NCI-H1436 (cell line): Measurements from ENCODE around the gene TXNRD3.
A peak's percentile ranks its signal among the peaks of the same experiment; 100 is the strongest.

ENCODE experiments used
- DNase-seq: peaks from one replicate; lab custom pipeline; 2025; lab: John Stamatoyannopoulos, UW

TXNRD3 gene

GRCh38 chr3:126654571-126655383, at the start of gene TXNRD3:
TXNRD3 (minus strand) TSS chr3:126655124.
- peak; percentile 87 for DNase-seq

DNA sequence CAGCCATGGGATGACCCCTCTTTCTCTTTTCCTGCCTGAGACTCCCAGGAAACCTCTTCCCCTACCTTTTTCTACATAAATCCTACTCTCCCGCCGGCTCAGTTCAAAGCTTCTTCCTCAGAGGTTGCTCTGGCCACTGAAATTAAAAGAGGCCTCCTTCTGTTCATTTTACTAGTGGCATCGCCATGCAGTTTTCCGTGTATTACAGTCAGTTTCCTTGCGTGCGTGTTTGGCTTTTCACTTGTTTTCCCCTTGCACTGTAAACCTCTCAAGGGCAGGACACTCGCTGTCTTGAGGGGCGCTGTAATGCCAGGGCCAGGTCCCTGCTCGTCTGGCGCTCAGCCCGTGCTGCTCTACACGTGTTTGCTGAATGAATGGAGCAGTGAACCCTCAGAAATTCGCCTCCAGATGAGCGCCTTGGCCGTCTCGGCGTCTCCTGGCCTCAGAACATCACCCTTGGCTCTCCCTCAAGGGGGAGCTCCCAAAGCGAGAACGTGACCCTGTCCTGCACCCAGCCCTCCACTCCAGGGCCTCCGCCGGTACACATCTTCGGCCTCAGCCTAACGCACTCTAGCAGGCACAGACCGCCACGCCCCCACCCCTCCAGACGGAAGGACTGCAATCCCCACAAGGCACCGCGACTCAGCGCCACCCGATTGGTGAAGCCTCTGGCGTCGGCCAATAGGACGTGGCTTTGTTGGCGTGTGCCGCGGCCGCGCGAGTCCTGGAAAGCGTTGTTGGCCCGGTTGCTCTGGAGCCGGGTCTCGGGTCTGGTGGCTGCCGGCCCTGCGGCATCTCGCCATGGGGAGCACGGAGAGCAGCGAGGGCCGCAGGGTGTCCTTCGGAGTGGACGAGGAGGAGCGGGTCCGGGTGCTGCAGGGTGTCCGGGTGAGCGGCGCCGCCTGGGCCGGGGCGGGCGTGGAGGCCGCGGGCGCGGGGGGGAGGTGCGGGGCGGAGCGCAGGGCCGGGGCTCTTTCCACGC, 48.9 kb upstream of the TXNRD3 start, which contains the start of gene CHCHD6:
CHCHD6 (plus strand) TSS at position 729 of the 982 bp plus-strand sequence; CDS start at position 802, 73 bp downstream.
- peak; percentile 98 for DNase-seq

GRCh38 chr3:126699011-126699410, 44.1 kb upstream of the TXNRD3 start:
- no peak for DNase-seq

DNA sequence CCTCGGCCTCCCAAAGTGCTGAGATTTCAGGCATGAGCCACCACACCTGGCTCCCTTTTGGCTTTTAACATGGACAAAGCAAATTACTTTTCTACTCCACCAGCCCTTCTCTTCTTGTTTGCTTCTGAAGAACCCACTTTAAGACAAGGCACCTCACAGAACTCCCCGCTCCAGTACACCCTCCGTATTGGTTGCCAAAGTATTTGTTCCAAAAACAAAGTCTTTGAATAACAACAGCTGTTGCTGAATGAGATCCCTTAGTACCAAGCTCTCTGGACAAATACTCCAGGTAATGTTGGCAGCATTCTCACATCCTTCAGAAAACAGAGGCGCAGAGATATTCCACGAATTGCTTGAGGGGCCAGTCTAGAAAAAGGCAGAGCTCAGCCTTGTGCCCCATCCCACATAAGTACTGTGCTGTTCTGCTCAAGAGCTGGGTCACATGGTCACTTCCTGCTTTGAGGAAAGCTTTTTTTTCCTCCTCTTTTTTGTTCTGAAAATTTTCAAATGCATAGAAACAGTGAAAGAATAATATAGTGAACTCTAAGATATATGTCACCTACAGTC, 41.9 kb upstream of the TXNRD3 start:
- no peak for DNase-seq

DNA sequence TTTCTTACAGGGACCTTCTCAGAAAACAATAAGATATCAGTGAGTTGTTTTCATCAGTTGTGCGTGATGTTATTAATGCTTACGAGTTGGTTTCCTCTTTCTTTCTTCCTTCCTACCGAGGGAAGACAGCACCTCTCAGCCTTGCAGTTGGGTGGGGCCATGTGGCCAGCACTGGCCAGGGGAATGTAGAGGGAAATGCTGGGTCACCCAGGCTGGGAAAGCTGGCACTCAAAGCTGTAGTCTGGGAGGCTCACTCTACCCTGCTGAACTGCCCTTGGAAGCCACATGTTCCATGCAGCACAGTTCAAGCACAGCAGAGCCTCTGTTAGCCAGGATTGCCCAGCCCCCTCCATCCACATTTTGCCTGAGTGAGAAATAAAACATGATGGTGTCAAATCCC, 39.0 kb upstream of the TXNRD3 start:
- no peak for DNase-seq

DNA sequence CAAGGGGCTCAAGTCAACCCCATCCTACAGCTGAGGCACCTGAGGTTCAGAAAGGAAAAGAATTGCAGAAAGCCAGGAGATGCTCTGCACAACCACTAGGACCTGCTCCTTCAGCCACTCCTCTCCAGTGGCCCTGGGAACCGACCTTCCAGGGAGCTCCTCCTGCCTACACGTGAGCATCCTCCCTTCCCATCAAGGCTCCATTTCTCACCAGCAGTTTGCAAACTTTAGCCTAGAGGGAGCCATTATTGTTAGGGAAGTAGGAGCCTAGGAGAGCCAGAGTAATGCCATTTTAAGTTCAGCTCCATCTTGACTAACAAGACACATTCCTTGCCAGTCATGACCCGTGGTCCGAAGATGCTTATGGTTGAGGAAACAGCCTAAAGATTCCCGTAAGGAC, 37.9 kb upstream of the TXNRD3 start:
- DNase-seq, result no peak

- DNase-seq, result no peak
Observed at GRCh38 chr3:126691765-126692164, 36.8 kb upstream of the TXNRD3 start.

DNA sequence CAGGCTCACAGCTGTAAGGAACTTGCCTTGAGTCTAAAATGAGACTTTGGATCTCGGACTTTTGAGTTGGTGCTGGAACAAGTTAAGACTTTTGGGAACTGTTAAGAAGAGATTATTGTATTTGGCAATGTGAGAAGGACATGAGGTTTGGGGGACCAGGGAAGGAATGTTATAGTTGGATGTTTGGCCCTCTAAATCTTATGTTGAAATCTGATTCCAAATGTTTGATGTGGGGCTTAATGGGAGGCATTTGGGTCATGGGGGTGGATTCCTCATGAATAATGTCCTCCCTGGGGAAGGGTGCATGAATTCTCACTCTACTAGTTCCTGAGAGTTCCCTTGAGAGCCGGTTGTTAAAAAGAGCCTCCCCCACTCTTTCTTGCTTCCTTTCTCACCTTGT, 30.6 kb upstream of the TXNRD3 start:
- no peak for DNase-seq

GRCh38 chr3:126685021-126685420, 30.1 kb upstream of the TXNRD3 start:
- no peak for DNase-seq

DNA sequence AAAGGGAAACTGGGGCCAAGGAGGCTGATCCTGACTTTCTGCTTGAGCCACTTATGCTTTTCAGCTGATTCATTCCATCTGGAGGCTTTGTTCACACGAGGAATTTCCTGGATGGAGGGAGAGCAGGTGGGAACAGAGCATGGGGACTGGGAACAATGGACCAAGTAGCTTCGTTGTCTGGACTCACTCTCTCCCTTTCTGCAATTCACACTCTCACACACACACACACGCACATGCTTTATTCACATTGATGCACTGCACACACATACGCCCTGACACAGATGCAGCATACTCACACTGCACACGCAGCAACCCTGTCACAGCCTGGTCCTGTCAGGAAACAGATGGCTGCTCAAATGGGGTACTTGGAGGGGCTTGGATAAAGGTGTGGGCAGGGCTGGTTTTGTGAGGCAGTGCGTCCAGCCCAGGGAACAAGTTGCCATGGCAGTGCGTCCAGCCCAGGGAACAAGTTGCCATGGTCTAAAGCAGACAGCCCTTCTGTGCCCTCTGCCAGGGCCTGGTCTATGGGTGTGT, 29.4 kb upstream of the TXNRD3 start:
- DNase-seq, result no peak

DNA sequence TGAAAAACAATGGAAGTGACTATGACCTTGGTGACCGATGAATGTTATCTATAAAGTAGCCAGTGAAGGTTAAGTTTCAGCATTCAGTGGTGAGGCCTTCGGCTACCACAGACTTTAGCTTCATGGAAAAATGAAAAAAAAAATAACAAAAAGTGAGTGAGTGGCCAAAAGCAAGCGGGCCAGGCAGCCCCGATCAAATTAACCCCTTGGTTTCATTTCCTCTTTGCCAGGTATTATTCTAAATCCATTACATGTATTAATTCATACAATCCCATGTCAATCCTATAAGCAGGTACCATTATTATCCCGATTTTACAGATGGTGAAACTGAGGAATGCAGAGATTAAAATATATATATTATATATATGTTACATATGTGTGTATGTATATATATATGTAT, 28.1 kb upstream of the TXNRD3 start:
- no peak for DNase-seq

- DNase-seq, result no peak
Observed at GRCh38 chr3:126682009-126682408, 27.1 kb upstream of the TXNRD3 start.

DNA sequence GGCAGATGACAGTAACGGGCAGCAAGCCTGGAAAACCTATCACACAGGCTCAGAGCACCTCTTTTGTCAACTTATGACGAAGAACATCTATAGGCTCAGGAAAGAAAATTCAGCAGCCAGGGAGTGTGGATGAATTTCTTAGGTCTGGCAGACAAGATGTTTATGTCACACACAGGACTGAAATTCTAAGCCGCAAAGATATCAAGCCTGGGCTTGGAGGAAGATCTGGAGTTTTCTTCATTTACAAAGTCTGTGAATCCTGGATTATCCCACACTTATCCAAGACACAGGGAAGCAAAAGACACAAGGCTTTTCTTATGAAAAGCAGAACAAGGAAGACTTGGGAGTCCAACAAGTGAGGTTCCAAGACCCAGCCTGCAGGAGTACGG, 25.7 kb upstream of the TXNRD3 start:
- DNase-seq, result no peak

DNA sequence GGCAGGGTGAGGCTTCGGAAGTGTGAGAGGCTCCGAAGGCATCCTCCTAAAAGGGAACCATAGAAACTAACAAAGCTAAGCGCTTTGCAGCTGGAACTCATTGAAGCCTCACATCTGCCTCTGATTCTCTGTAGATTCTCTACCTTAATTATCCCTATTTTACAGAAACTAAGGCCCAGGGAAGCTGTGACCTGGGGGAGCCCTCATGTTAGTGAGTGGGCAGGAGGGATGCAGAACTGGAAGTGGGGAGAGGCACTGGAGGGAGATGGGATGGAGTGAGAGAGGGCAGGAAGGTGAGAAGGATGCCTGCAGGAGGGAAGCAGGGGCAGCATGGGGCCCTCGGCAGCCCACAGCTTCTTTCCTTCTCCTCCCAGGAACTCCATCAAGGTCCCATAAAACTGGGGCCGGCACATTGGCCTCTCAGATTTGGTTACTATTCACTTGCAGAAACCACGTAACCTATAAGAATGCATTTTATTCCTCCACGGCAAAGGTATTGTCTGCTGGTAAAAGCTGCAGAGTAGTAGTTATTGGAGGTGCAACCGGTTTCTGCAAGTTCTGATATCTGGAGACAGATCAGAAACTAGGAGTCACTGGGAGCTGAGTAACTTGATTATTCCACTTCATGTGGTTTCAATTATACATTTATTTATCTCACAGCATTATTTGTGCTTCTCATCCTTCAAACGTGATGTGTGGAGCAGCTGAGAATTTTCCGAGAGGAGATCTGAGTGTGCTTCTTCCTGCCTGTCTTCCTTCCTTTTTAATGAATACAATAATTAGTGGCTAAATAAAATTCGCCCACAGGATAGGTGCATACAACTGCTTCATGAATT, 25.1 kb upstream of the TXNRD3 start:
- no peak for DNase-seq

DNA sequence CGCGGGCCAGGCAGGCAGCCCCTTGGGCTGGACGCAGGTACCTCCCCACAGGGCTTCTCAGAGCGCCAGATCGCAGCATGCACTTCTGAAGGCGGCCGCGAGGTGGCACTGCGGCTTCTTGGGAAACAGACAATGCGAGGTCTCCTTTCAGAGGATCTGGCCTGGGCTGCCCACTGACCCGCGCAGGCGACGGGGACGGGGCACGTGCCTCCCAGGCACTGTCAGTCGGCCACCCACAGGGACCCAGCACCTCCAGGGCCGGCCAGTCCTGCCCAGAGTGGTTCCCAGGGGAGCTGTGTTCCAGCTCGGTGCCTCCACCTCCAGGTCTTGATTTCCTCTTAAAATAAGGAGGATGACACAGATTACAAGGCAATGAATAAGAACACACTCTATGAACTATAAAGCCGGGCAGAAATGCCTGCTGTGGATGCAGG, 24.4 kb upstream of the TXNRD3 start:
- DNase-seq, result peak; percentile 82

GRCh38 chr3:126678693-126679317, 23.9 kb upstream of the TXNRD3 start:
- DNase-seq, result no peak

DNA sequence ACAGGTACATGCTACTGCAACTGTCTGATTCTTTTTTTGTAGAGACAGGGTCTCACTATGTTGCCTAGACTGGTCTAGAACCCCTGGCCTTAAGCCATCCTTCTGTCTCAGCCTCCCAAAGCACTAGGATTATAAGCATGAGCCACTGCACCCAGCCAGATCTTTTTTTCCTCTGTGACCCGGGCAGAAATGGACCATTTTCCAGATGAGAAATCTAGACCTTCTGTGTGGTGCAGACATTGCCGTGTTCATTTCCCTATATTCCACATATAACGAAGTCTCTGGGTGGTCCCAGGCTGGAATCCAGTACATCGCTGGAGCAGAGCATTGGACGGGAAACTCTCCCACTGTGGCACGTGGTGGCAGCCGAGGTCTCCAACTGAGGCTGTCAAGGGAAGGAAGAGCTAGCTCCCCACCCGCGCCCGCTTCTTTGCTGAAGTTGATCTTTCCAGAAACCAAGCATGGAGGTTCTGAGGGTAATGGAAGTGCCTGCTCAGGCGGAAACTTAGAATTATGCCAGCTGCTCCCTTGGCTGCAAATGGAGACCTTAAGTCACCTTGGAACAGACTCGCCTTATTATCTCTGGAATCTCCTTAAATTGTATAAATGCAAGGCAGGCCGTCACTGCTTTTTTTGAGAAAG, 23.1 kb upstream of the TXNRD3 start:
- no peak for DNase-seq

DNA sequence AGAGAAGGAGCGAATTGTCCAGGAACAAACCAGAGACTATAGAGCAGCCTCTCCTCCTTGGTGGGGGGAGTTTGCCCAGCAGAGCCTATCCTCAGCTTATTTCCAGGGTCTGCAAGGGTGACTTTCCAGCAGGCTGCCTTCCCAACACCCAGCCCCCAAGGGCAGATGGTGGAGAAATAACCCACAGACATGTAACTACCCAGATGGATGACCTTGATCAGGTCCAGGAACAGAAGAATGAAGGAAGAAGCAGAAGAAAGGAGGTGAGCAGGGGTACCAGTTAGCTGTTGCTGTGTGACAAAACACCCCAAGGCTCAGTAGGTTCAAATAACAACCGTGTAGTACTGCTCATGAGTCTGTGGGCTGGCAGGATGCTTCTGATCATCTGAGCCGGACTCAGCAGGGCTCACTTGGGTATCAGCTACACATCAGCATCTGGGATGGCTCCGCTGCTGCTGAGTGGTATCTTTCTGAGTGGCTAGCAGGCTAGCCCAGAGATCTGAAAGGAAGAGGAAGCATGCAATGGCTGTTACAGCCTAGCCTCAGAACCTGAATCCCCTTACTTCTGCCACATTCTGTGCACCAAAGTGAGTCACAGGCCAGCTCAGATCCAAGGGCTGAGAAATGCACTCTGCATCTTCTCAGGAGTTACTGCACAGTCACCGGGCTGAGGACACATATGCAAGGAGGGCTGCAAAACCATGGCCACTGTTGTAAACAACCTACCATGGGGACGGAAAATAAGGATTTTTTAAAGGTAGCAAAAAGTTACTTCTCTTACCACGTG, 22.2 kb upstream of the TXNRD3 start:
- no peak for DNase-seq

- no peak for DNase-seq
Observed at GRCh38 chr3:126672741-126673140, 17.8 kb upstream of the TXNRD3 start.
